Activated CD8-positive, alpha-beta memory T cell treated with anti-CD3 and anti-CD28 coated beads, Interleukin-2, amount 10 ng/mL, durations not matched to agents 7 days and 5 days (primary cell): ENCODE data around the gene OR5D13. TPM values are rescaled to one million over a fixed set of nuclear protein-coding genes. Genes with fewer than 3 reads are reported as not detected.

ENCODE experiments used
- ATAC-seq: fragments of 150-1000 bp; cut with Tn5 transposase; one replicate; pipeline ENCODE4 v1.10.0; 2021; ENCODE audit warnings: moderate library complexity
- CTCF ChIA-PET: fragments of 350-600 bp; sonication (Branson Sonifier 250); formaldehyde crosslinking; loops from one replicate; lab custom pipeline; 2021; ENCODE audit warnings: antibody characterized with exemption; lab: Charles Lee
- DNase-seq: peaks from one replicate; pipeline ENCODE4 v3.0.0-alpha.2; 2020
- H3K27ac Mint-ChIP-seq: one replicate; pipeline ENCODE4 v1.8.0; 2021; ENCODE audit warnings: mild to moderate bottlenecking, mixed read lengths
- H3K27me3 Mint-ChIP-seq: one replicate; pipeline ENCODE4 v1.8.0; 2021; ENCODE audit warnings: mixed read lengths
- H3K36me3 Mint-ChIP-seq: one replicate; pipeline ENCODE4 v1.8.0; 2021; ENCODE audit warnings: mild to moderate bottlenecking, mixed read lengths
- H3K4me1 Mint-ChIP-seq: one replicate; pipeline ENCODE4 v1.8.0; 2021; ENCODE audit warnings: mixed read lengths
- H3K4me3 Mint-ChIP-seq: one replicate; pipeline ENCODE4 v1.8.0; 2021; ENCODE audit warnings: mild to moderate bottlenecking, moderate library complexity, mixed read lengths
- H3K9me3 Mint-ChIP-seq: one replicate; pipeline ENCODE4 v1.8.0; 2022; ENCODE audit warnings: low read depth, mixed read lengths
- total RNA-seq, 2 experiments: library from RNA; stranded (reverse); gene quantifications; one replicate each; pipeline ENCODE4 v1.2.3, GENCODE V29; 2021

Gene OR5D13
- total RNA-seq, result not detected

GRCh38 chr11:55773138-55773537 is at the start of gene OR5D13:
OR5D13 (plus strand) TSS chr11:55773438; CDS start chr11:55773438, 0 bp downstream.
- DNase-seq (no peak), ATAC-seq (no peak)
- CTCF ChIA-PET, result no interaction called here
- H3K4me3 Mint-ChIP-seq, result no peak within 1 kb of the TSS
- H3K27ac Mint-ChIP-seq, result no peak within 1 kb of the TSS
- peaks cover 2% of the 10 kb centered on the region for H3K9me3 Mint-ChIP-seq
- no peaks in the 10 kb centered on the region for H3K36me3 Mint-ChIP-seq
- H3K4me1 Mint-ChIP-seq, result no peaks in the 10 kb centered on the region
- H3K27me3 Mint-ChIP-seq, result no peaks in the 10 kb centered on the region

GRCh38 chr11:55726715-55727324 is 46.4 kb upstream of the OR5D13 start:
- H3K27me3 Mint-ChIP-seq, result no peaks in the 10 kb centered on the region
- H3K27ac Mint-ChIP-seq, result no peak overlapping the region
- no peaks in the 10 kb centered on the region for H3K36me3 Mint-ChIP-seq
- H3K4me3 Mint-ChIP-seq, result no peak overlapping the region
- CTCF ChIA-PET, result no interaction called here
- DNase-seq, result no peak
- no peaks in the 10 kb centered on the region for H3K4me1 Mint-ChIP-seq
- no peak for ATAC-seq
- H3K9me3 Mint-ChIP-seq, result peaks cover 6% of the 10 kb centered on the region

- no peak overlapping the region for H3K4me3 Mint-ChIP-seq
Measured at GRCh38 chr11:55732936-55733335, 40.3 kb upstream of the OR5D13 start.

GRCh38 chr11:55791606-55792005 is 18.4 kb downstream of the OR5D13 start:
- DNase-seq, result no peak
- peaks cover 20% of the 10 kb centered on the region for H3K9me3 Mint-ChIP-seq
- CTCF ChIA-PET, result no interaction called here
- no peaks in the 10 kb centered on the region for H3K4me1 Mint-ChIP-seq
- H3K27ac Mint-ChIP-seq, result no peak overlapping the region
- H3K36me3 Mint-ChIP-seq, result no peaks in the 10 kb centered on the region
- H3K4me3 Mint-ChIP-seq, result no peak overlapping the region
- no peak for ATAC-seq
- no peaks in the 10 kb centered on the region for H3K27me3 Mint-ChIP-seq

More at GRCh38 chr11:55732936-55733335, 40.3 kb upstream of the OR5D13 start:
- no peaks in the 10 kb centered on the region for H3K27me3 Mint-ChIP-seq
- H3K36me3 Mint-ChIP-seq, result no peaks in the 10 kb centered on the region
- ATAC-seq, result no peak
- CTCF ChIA-PET, result no interaction called here
- no peaks in the 10 kb centered on the region for H3K4me1 Mint-ChIP-seq
- no peak for DNase-seq
- no peak overlapping the region for H3K27ac Mint-ChIP-seq
- peaks cover 16% of the 10 kb centered on the region for H3K9me3 Mint-ChIP-seq

- DNase-seq, result no peak
- Mint-ChIP-seq H3K4me3 (no peak overlapping the region), H3K9me3 (peaks cover 11% of the 10 kb centered on the region), H3K27me3 (no peaks in the 10 kb centered on the region), H3K36me3 (no peaks in the 10 kb centered on the region), H3K4me1 (no peaks in the 10 kb centered on the region), H3K27ac (no peak overlapping the region)
- CTCF ChIA-PET, result no interaction called here
- no peak for ATAC-seq
Measured at GRCh38 chr11:55793321-55793720, 20.1 kb downstream of the OR5D13 start.

- Mint-ChIP-seq H3K27ac (no peak within 1 kb of the TSS), H3K4me1 (no peaks in the 10 kb centered on the region), H3K9me3 (peaks cover 18% of the 10 kb centered on the region), H3K4me3 (no peak within 1 kb of the TSS), H3K36me3 (no peaks in the 10 kb centered on the region), H3K27me3 (no peaks in the 10 kb centered on the region)
- DNase-seq (no peak), ATAC-seq (no peak)
- CTCF ChIA-PET, result no interaction called here
Measured at GRCh38 chr11:55795256-55795655, 22.0 kb downstream of the OR5D13 start, which contains the start of gene OR5D14. OR5D14 (plus strand) TSS chr11:55795556; CDS start chr11:55795556, 0 bp downstream.

GRCh38 chr11:55806248-55806647 is 33.0 kb downstream of the OR5D13 start:
- H3K4me1 Mint-ChIP-seq, result no peaks in the 10 kb centered on the region
- H3K4me3 Mint-ChIP-seq, result no peak overlapping the region
- H3K27ac Mint-ChIP-seq, result no peak overlapping the region
- no peaks in the 10 kb centered on the region for H3K27me3 Mint-ChIP-seq
- no peaks in the 10 kb centered on the region for H3K36me3 Mint-ChIP-seq
- H3K9me3 Mint-ChIP-seq, result peaks cover 24% of the 10 kb centered on the region
- DNase-seq (no peak), ATAC-seq (no peak)
- CTCF ChIA-PET, result no interaction called here

- CTCF ChIA-PET, result no interaction called here
- Mint-ChIP-seq H3K4me3 (no peak within 1 kb of the TSS), H3K27me3 (no peaks in the 10 kb centered on the region), H3K9me3 (peaks cover 15% of the 10 kb centered on the region), H3K4me1 (no peaks in the 10 kb centered on the region), H3K27ac (no peak within 1 kb of the TSS), H3K36me3 (no peaks in the 10 kb centered on the region)
- ATAC-seq (no peak), DNase-seq (no peak)
Measured at GRCh38 chr11:55811067-55811466, 37.8 kb downstream of the OR5D13 start, which contains the start of gene OR5L1. OR5L1 (plus strand) TSS chr11:55811367; CDS start chr11:55811467, 100 bp downstream.

- no peak within 1 kb of the TSS for H3K4me3 Mint-ChIP-seq
- no peaks in the 10 kb centered on the region for H3K4me1 Mint-ChIP-seq
- H3K27ac Mint-ChIP-seq, result no peak within 1 kb of the TSS
Measured at GRCh38 chr11:55819330-55819729, 46.1 kb downstream of the OR5D13 start, which contains the start of gene OR5D18. OR5D18 (plus strand) TSS chr11:55819630; CDS start chr11:55819630, 0 bp downstream.

More at GRCh38 chr11:55819330-55819729, 46.1 kb downstream of the OR5D13 start, which contains the start of gene OR5D18:
- Mint-ChIP-seq H3K27me3 (no peaks in the 10 kb centered on the region), H3K9me3 (peaks cover 12% of the 10 kb centered on the region), H3K36me3 (no peaks in the 10 kb centered on the region)
- CTCF ChIA-PET, result no interaction called here
- DNase-seq (no peak), ATAC-seq (no peak)

Other genes starting within 250 kb of the OR5D13 start
- gene OR4C15, start 219.0 kb upstream of the OR5D13 start, total RNA-seq, result not detected
- not detected for gene OR4C16, start 201.3 kb upstream of the OR5D13 start, total RNA-seq
- gene OR4C11, start 165.8 kb upstream of the OR5D13 start, total RNA-seq, result not detected
- not detected for gene OR4P4, start 138.3 kb upstream of the OR5D13 start, total RNA-seq
- gene OR4S2, start 125.1 kb upstream of the OR5D13 start, total RNA-seq, result not detected
- gene OR4C6, start 111.2 kb upstream of the OR5D13 start, total RNA-seq, result not detected
- not detected for gene OR5D14, start 22.1 kb downstream of the OR5D13 start, total RNA-seq
- gene OR5L1, start 37.9 kb downstream of the OR5D13 start, total RNA-seq, result not detected
- gene OR5D18, start 46.2 kb downstream of the OR5D13 start, total RNA-seq, result not detected
- not detected for gene OR5L2, start 53.8 kb downstream of the OR5D13 start, total RNA-seq
- gene OR5D16, start 65.3 kb downstream of the OR5D13 start, total RNA-seq, result not detected
- gene TRIM51, start 109.9 kb downstream of the OR5D13 start, total RNA-seq, result not detected
- gene OR5W2, start 141.1 kb downstream of the OR5D13 start, total RNA-seq, result not detected
- not detected for gene OR5I1, start 163.0 kb downstream of the OR5D13 start, total RNA-seq
- gene OR10AG1, start 196.5 kb downstream of the OR5D13 start, total RNA-seq, result not detected
- not detected for gene OR5F1, start 221.2 kb downstream of the OR5D13 start, total RNA-seq